ENCODE measurements around the gene COX7B2. TPM values are rescaled to one million over a fixed set of nuclear protein-coding genes. Genes with fewer than 3 reads are reported as not detected.

COX7B2 gene
- total and polyA plus RNA-seq, 2 donors (not counting 1 experiment from before 2014, with no cell fraction given), result not detected

DNA sequence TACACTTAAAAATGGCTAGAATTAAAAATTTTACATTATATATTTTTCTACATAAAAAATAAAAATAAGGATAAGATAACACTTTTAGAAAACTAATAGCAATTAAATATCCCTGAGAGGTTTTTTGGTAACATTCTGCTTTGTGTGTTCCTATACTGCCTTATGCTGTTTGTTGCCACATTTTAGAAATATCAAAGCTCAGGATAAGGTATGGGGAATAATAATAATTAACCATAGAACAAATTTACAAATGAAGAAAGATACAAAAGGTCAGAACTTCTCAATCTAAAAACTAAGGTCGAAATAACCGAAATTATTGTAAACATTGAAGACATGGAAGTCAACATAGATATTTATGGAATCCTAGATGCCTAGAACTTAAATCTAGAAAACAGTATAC is 71.4 kb downstream of the COX7B2 start:
- Mint-ChIP-seq H3K9me3 (ENCODE audit: insufficient read depth) (no peaks in the 10 kb centered on the region), H3K27me3 (no peaks in the 10 kb centered on the region), H3K4me1 (no peaks in the 10 kb centered on the region), H3K27ac (no peak overlapping the region), H3K4me3 (no peak overlapping the region)
- H3K36me3 ChIP-seq (replicated peaks in 1 of 2; ENCODE audit: control extremely low read depth in 1 of 2, control insufficient read depth in 1 of 2, extremely low read depth in 1 of 2, insufficient read depth in 2 of 2, low read length in 1 of 2), result no peaks in the 10 kb centered on the region
- ATAC-seq (ENCODE audit: low read depth), result no peak
- no CpG with 5 or more reads among the region's 2 CpGs for WGBS (ENCODE audit: insufficient coverage)
- intact Hi-C loops (cut with micrococcal nuclease), result no loop called here
- H3K4me2 ChIP-seq (replicated peaks; ENCODE audit: low read depth, low read length, poor library complexity, severe bottlenecking), result no peak overlapping the region
- H3K4me1 ChIP-seq (ENCODE audit: control insufficient read depth in 2 of 2, insufficient read depth in 2 of 2, low read length in 2 of 2), result no peaks in the 10 kb centered on the region
- POLR2A ChIA-PET, result no interaction called here
- no peak overlapping the region for H3K4me3 ChIP-seq (ENCODE audit: control extremely low read depth in 1 of 5, extremely low read depth in 1 of 5, insufficient read depth in 1 of 5, low read depth in 2 of 5, low read length in 4 of 5)
- no peaks in the 10 kb centered on the region for H3K79me2 ChIP-seq (ENCODE audit: control insufficient read depth, insufficient read depth, low read length)
- H3K27ac ChIP-seq (ENCODE audit: low read length in 2 of 2), result no peak overlapping the region
- TF ChIP-seq EZH2 (IDR thresholded peaks at IDR 0.05; ENCODE audit: borderline replicate concordance, insufficient read depth, low read depth, low read length, poor library complexity, severe bottlenecking), result no peak
- TF ChIP-seq, protein P1, sequence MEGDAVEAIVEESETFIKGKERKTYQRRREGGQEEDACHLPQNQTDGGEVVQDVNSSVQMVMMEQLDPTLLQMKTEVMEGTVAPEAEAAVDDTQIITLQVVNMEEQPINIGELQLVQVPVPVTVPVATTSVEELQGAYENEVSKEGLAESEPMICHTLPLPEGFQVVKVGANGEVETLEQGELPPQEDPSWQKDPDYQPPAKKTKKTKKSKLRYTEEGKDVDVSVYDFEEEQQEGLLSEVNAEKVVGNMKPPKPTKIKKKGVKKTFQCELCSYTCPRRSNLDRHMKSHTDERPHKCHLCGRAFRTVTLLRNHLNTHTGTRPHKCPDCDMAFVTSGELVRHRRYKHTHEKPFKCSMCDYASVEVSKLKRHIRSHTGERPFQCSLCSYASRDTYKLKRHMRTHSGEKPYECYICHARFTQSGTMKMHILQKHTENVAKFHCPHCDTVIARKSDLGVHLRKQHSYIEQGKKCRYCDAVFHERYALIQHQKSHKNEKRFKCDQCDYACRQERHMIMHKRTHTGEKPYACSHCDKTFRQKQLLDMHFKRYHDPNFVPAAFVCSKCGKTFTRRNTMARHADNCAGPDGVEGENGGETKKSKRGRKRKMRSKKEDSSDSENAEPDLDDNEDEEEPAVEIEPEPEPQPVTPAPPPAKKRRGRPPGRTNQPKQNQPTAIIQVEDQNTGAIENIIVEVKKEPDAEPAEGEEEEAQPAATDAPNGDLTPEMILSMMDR (IDR thresholded peaks at IDR 0.05), result no peak
- H4K20me1 ChIP-seq (ENCODE audit: control insufficient read depth, insufficient read depth, low read length, poor library complexity, severe bottlenecking), result no peaks in the 10 kb centered on the region
- no peaks in the 10 kb centered on the region for H3K27me3 ChIP-seq (replicated peaks in 1 of 4; ENCODE audit: control extremely low read depth in 1 of 4, control insufficient read depth in 3 of 4, insufficient read depth in 4 of 4, low read length in 3 of 4)
- H3K9ac ChIP-seq (ENCODE audit: low read length), result no peak overlapping the region
- H2AFZ ChIP-seq (ENCODE audit: insufficient read depth, low read depth, low read length, poor library complexity, severe bottlenecking), result no peak overlapping the region
- DNase-seq, result no peak
- no peaks in the 10 kb centered on the region for H3K9me3 ChIP-seq (ENCODE audit: control extremely low read depth in 1 of 3, control insufficient read depth in 2 of 3, insufficient read depth in 1 of 3, low read length in 2 of 3)
- CTCF ChIA-PET, result interaction anchor here (0.6 kb wide), 1 partner anchor 24 kb away, joined by 3 read pairs; no protein-coding TSS in a partner anchor

DNA sequence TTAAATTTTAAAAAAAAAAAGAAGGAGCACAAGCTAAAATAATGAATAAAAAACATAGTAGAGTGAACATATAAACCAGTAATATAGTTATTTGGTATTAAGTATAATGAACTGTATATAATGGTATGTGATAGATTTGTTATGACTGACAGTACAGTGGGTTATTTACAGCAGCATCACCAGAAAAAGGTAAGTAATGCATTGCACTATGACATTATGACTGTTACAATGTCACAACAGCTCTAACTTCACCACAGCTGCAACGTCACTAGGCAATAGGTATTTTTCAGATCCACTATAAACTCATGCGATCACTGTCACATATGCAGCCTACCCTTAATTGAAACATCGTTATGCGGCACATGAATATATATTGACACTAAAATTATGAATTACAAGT is 72.5 kb downstream of the COX7B2 start:
- 80% methylated on average over 1 of the region's 4 CpGs for WGBS (ENCODE audit: insufficient coverage)
- intact Hi-C loops (cut with micrococcal nuclease), result no loop called here
- Histone ChIP-seq H3K4me3 (ENCODE audit: control extremely low read depth in 1 of 5, extremely low read depth in 1 of 5, insufficient read depth in 1 of 5, low read depth in 2 of 5, low read length in 4 of 5) (no peak overlapping the region), H3K36me3 (replicated peaks in 1 of 2; ENCODE audit: control extremely low read depth in 1 of 2, control insufficient read depth in 1 of 2, extremely low read depth in 1 of 2, insufficient read depth in 2 of 2, low read length in 1 of 2) (no peaks in the 10 kb centered on the region), H3K9me3 (ENCODE audit: control extremely low read depth in 1 of 3, control insufficient read depth in 2 of 3, insufficient read depth in 1 of 3, low read length in 2 of 3) (no peaks in the 10 kb centered on the region), H2AFZ (ENCODE audit: insufficient read depth, low read depth, low read length, poor library complexity, severe bottlenecking) (no peak overlapping the region), H3K4me2 (replicated peaks; ENCODE audit: low read depth, low read length, poor library complexity, severe bottlenecking) (no peak overlapping the region), H3K27me3 (replicated peaks in 1 of 4; ENCODE audit: control extremely low read depth in 1 of 4, control insufficient read depth in 3 of 4, insufficient read depth in 4 of 4, low read length in 3 of 4) (no peaks in the 10 kb centered on the region), H3K9ac (ENCODE audit: low read length) (no peak overlapping the region), H4K20me1 (ENCODE audit: control insufficient read depth, insufficient read depth, low read length, poor library complexity, severe bottlenecking) (no peaks in the 10 kb centered on the region), H3K79me2 (ENCODE audit: control insufficient read depth, insufficient read depth, low read length) (no peaks in the 10 kb centered on the region), H3K4me1 (ENCODE audit: control insufficient read depth in 2 of 2, insufficient read depth in 2 of 2, low read length in 2 of 2) (no peaks in the 10 kb centered on the region), H3K27ac (ENCODE audit: low read length in 2 of 2) (no peak overlapping the region)
- Mint-ChIP-seq H3K4me3 (no peak overlapping the region), H3K27me3 (no peaks in the 10 kb centered on the region), H3K4me1 (no peaks in the 10 kb centered on the region), H3K9me3 (ENCODE audit: insufficient read depth) (peaks cover 3% of the 10 kb centered on the region), H3K27ac (no peak overlapping the region)
- CTCF ChIA-PET, result no interaction called here
- ATAC-seq (ENCODE audit: low read depth) (no peak), DNase-seq (no peak)
- POLR2A ChIA-PET, result no interaction called here
- TF ChIP-seq EZH2 (IDR thresholded peaks at IDR 0.05; ENCODE audit: borderline replicate concordance, insufficient read depth, low read depth, low read length, poor library complexity, severe bottlenecking), result no peak
- TF ChIP-seq, protein P1 (IDR thresholded peaks at IDR 0.05), result no peak

Data from B cell (primary cell).